ENCODE data around the gene P2RX2.

The P2RX2 gene

GRCh38 chr12:132615579-132616038 is 3.0 kb upstream of the P2RX2 start:
- no peak overlapping the region for H3K4me3 Mint-ChIP-seq
- no peak for DNase-seq (ENCODE audit: low spot score)
- H3K27me3 Mint-ChIP-seq (ENCODE audit: low read depth): peaks cover 27% of the 10 kb centered on the region
- H3K27ac Mint-ChIP-seq: no peak overlapping the region
- peaks cover 3% of the 10 kb centered on the region for H3K36me3 Mint-ChIP-seq (ENCODE audit: low read depth)
- H3K4me1 Mint-ChIP-seq (ENCODE audit: low read depth): no peaks in the 10 kb centered on the region
- peaks cover 11% of the 10 kb centered on the region for H3K9me3 Mint-ChIP-seq

- Mint-ChIP-seq H3K4me1 (ENCODE audit: low read depth) (peaks cover under 1% of the 10 kb centered on the region), H3K27ac (no peak overlapping the region), H3K4me3 (no peak overlapping the region), H3K9me3 (peaks cover 11% of the 10 kb centered on the region), H3K27me3 (ENCODE audit: low read depth) (peaks cover 21% of the 10 kb centered on the region), H3K36me3 (ENCODE audit: low read depth) (peaks cover 3% of the 10 kb centered on the region)
- DNase-seq (ENCODE audit: low spot score): no peak
These were observed 1.4 kb upstream of the P2RX2 start for GRCh38 chr12:132617135-132617701.

DNA sequence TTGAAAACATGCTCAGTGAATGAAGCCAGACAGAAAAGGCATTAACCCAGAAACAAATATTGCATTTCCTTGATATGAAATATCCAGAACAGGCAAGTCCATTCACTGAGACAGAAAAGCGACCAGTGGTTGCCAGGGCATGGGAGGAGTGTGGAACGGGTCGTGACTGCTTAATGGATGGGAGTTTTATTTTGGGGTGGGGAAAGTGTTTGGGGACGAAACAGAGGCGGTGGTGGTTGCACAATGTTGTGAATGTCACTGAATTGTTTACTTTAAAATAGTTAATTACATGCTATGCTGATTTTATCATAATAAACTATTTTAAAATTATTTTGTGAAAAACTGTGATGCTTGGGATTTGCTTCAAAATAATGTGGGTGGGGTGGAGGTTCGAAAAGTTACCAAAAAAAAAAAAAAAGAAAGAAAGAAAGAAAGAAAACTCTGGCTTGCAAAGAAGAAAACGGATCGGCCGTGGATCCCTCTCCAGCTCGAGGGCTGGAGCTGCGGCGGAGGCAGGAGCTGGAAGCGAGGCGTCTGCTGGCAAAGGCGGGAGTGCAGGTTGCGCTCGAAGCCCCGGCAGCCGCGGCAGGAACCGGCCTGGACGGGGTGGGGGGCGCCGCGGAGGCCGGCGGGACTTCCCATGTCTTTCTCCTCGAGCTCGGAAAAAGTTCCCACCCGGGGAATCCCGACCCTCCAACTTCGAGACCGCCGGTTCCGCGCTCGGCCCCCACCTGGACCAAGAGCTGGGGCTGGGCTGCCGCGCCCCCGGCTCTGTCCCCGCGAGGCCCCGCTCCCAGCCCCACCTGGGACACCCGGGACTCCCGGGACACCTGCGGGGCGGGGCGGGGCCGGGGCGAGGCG is 524 bp upstream of the P2RX2 start:
- no peak for DNase-seq (ENCODE audit: low spot score)
- Mint-ChIP-seq H3K36me3 (ENCODE audit: low read depth) (peaks cover 8% of the 10 kb centered on the region), H3K27ac (peak overlapping the region; percentile 57), H3K4me3 (no peak overlapping the region), H3K27me3 (ENCODE audit: low read depth) (peaks cover 21% of the 10 kb centered on the region), H3K4me1 (ENCODE audit: low read depth) (peaks cover 5% of the 10 kb centered on the region), H3K9me3 (peaks cover 11% of the 10 kb centered on the region)

DNA sequence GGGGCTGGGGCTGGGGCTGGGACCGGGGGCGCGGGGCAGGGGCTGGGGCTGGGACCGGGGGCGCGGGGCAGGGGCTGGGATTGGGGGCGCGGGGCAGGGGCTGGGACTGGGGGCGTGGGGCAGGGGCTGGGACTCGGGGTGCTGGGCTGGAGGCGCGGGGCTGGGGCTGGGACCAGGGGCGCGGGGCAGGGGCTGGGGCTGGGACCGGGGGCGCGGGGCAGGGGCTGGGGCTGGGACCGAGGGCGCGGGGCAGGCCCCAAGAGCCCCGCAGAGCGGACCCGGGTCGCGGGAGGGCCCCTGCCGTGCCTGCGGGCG is 452 bp downstream of the P2RX2 start:
- Mint-ChIP-seq H3K36me3 (ENCODE audit: low read depth) (peaks cover 8% of the 10 kb centered on the region), H3K4me1 (ENCODE audit: low read depth) (peaks cover 5% of the 10 kb centered on the region), H3K27ac (no peak overlapping the region), H3K9me3 (peaks cover 11% of the 10 kb centered on the region), H3K27me3 (ENCODE audit: low read depth) (peaks cover 21% of the 10 kb centered on the region), H3K4me3 (no peak overlapping the region)
- DNase-seq (ENCODE audit: low spot score): no peak

GRCh38 chr12:132619386-132620112 is 973 bp downstream of the P2RX2 start:
- Mint-ChIP-seq H3K4me1 (ENCODE audit: low read depth) (peaks cover 5% of the 10 kb centered on the region), H3K36me3 (ENCODE audit: low read depth) (peaks cover 8% of the 10 kb centered on the region), H3K4me3 (no peak overlapping the region), H3K27me3 (ENCODE audit: low read depth) (peaks cover 21% of the 10 kb centered on the region), H3K27ac (no peak overlapping the region), H3K9me3 (peaks cover 11% of the 10 kb centered on the region)
- no peak for DNase-seq (ENCODE audit: low spot score)

- Mint-ChIP-seq H3K36me3 (ENCODE audit: low read depth) (peaks cover 12% of the 10 kb centered on the region), H3K9me3 (peaks cover 11% of the 10 kb centered on the region), H3K4me3 (no peak overlapping the region), H3K27me3 (ENCODE audit: low read depth) (peaks cover 16% of the 10 kb centered on the region), H3K4me1 (ENCODE audit: low read depth) (peaks cover 5% of the 10 kb centered on the region), H3K27ac (no peak overlapping the region)
- DNase-seq (ENCODE audit: low spot score): no peak
These were observed 1.7 kb downstream of the P2RX2 start for GRCh38 chr12:132620113-132620898.

DNA sequence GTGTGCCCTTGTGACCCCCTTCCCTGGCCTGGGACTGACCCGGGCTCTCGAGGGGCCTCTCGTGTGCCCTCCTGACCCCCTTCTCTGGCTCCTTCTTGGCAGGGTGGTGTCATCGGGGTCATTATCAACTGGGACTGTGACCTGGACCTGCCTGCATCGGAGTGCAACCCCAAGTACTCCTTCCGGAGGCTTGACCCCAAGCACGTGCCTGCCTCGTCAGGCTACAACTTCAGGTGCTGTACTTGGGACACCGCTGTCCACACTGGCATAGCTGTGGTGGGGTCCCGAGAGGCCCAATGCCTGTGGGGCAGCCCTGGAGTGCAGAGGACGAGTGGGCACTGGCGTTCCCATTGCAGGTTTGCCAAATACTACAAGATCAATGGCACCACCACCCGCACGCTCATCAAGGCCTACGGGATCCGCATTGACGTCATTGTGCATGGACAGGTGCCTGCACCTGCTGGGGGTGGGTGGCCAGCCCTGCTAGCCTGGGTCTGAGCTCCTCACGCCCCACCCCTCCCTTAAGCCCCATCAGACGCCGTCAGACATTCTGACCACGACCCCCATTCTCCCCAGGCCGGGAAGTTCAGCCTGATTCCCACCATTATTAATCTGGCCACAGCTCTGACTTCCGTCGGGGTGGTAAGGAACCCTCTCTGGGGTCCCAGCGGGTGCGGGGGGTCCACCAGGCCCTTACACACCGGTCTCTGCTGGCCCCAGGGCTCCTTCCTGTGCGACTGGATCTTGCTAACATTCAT is 2.5 kb downstream of the P2RX2 start:
- no peak overlapping the region for H3K27ac Mint-ChIP-seq
- peaks cover 11% of the 10 kb centered on the region for H3K9me3 Mint-ChIP-seq
- H3K4me3 Mint-ChIP-seq: no peak overlapping the region
- H3K27me3 Mint-ChIP-seq (ENCODE audit: low read depth): peaks cover 16% of the 10 kb centered on the region
- H3K4me1 Mint-ChIP-seq (ENCODE audit: low read depth): peaks cover 5% of the 10 kb centered on the region
- peaks cover 15% of the 10 kb centered on the region for H3K36me3 Mint-ChIP-seq (ENCODE audit: low read depth)
- no peak for DNase-seq (ENCODE audit: low spot score)

- Mint-ChIP-seq H3K27me3 (ENCODE audit: low read depth) (peaks cover 13% of the 10 kb centered on the region), H3K4me1 (ENCODE audit: low read depth) (peaks cover 5% of the 10 kb centered on the region), H3K9me3 (peaks cover 11% of the 10 kb centered on the region), H3K4me3 (no peak overlapping the region), H3K27ac (no peak overlapping the region), H3K36me3 (ENCODE audit: low read depth) (peaks cover 15% of the 10 kb centered on the region)
- DNase-seq (ENCODE audit: low spot score): no peak
These were observed 3.3 kb downstream of the P2RX2 start for GRCh38 chr12:132621657-132622435.

GRCh38 chr12:132622437-132623071 is 4.0 kb downstream of the P2RX2 start:
- H3K36me3 Mint-ChIP-seq (ENCODE audit: low read depth): peaks cover 15% of the 10 kb centered on the region
- H3K27me3 Mint-ChIP-seq (ENCODE audit: low read depth): peaks cover 7% of the 10 kb centered on the region
- H3K9me3 Mint-ChIP-seq: peaks cover 7% of the 10 kb centered on the region
- peaks cover 5% of the 10 kb centered on the region for H3K4me1 Mint-ChIP-seq (ENCODE audit: low read depth)
- no peak overlapping the region for H3K4me3 Mint-ChIP-seq
- peak overlapping the region; percentile 22 for H3K27ac Mint-ChIP-seq
- no peak for DNase-seq (ENCODE audit: low spot score)

DNA sequence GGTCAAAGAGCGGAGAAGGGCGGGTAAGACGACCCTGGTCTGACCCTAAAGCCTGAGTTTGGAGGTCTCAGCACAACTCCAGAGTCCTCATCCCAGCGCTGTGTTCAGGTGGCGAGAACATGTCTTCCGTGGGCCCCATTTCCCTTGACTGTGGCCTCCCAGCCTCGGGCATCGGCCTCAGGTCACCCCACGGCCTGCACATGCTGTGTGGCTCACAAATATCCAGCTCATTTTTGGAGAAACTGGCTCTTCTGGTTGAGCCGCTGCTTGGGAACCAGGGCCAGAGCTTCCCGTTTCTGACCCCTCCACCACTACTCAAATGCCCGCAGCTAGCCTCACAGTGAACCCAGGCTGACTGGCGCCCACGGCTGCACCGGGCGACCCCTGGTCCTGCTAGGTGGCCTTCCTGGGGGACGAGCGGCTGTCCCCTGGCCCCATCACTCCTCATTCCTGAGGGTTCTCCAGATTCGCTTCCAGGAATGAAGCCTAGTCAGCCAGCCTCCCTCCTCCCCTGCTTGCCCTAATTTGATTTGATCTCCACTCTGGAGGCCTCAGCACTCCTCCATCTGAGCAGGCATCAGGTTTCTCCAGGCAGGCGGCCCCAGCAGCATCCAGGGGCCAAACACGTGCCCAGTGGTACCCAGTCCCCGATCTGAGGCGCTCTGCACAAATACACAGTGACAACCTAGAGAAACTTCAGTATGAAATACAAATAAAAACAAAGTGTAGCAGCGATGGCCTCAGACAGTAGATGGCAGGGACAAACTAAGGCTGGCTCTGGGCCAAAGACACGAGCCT is 4.7 kb downstream of the P2RX2 start:
- DNase-seq (ENCODE audit: low spot score): no peak
- H3K36me3 Mint-ChIP-seq (ENCODE audit: low read depth): peaks cover 12% of the 10 kb centered on the region
- no peaks in the 10 kb centered on the region for H3K27me3 Mint-ChIP-seq (ENCODE audit: low read depth)
- H3K4me3 Mint-ChIP-seq: no peak overlapping the region
- H3K4me1 Mint-ChIP-seq (ENCODE audit: low read depth): peaks cover 5% of the 10 kb centered on the region
- no peaks in the 10 kb centered on the region for H3K9me3 Mint-ChIP-seq
- peak overlapping the region; percentile 22 for H3K27ac Mint-ChIP-seq

- DNase-seq (ENCODE audit: low spot score): no peak
- Mint-ChIP-seq H3K4me1 (ENCODE audit: low read depth) (peaks cover 5% of the 10 kb centered on the region), H3K36me3 (ENCODE audit: low read depth) (peaks cover 20% of the 10 kb centered on the region), H3K9me3 (no peaks in the 10 kb centered on the region), H3K27ac (no peak overlapping the region), H3K27me3 (ENCODE audit: low read depth) (no peaks in the 10 kb centered on the region), H3K4me3 (no peak overlapping the region)
These were observed 5.7 kb downstream of the P2RX2 start for GRCh38 chr12:132624186-132624855.
